Psoas muscle (tissue), 8 donors: ENCODE data around the gene FSD1. TPM values are rescaled to one million over a fixed set of nuclear protein-coding genes. Genes with fewer than 3 reads are reported as not detected.

Experiments used
- ATAC-seq, 4 donors: fragments of 200-7000 bp; cut with Tn5 transposase; one replicate each; pipeline ENCODE4 v1.9.1; 2020; ENCODE audit warnings: moderate library complexity in 3 of 4, mild to moderate bottlenecking in 2 of 4
- DNase-seq, 2 donors: peaks; one replicate each; pipeline ENCODE4 v3.0.0-alpha.2; 2020
- H3K27ac ChIP-seq: fragments of 200-600 bp; one replicate; pipeline ENCODE4 v1.8.0; 2022
- H3K27me3 ChIP-seq, 3 donors: fragments of 200-600 bp in 1 of 3; one replicate each; pipeline versions ENCODE4 v1.6.1 to v1.8.0; 2013 to 2022; ENCODE audit warnings: low read length in 2 of 3, mild to moderate bottlenecking in 2 of 3, moderate library complexity in 1 of 3; ENCODE audit not compliant: insufficient read depth in 3 of 3
- H3K36me3 ChIP-seq, 2 donors: fragments of 200-600 bp in 1 of 2; one replicate each; pipeline versions ENCODE4 v1.6.1 to v1.8.0; 2013 to 2022; ENCODE audit warnings: low read depth in 1 of 2, mild to moderate bottlenecking in 1 of 2, moderate library complexity in 1 of 2; ENCODE audit not compliant: insufficient read depth in 1 of 2
- H3K4me1 ChIP-seq: fragments of 200-600 bp; one replicate; pipeline ENCODE4 v1.8.0; 2022
- H3K4me3 ChIP-seq: fragments of 200-600 bp; one replicate; pipeline ENCODE4 v1.8.0; 2022; ENCODE audit warnings: mild to moderate bottlenecking
- H3K9me3 ChIP-seq: fragments of 200-600 bp; one replicate; pipeline ENCODE4 v1.8.0; 2022
- WGBS, 3 donors: extraction: QIAGEN DNeasy Blood & Tissue Kit; methylation state at CpG; one replicate each; pipeline versions ENCODE4 v1.1.6 to v1.1.7; 2013; 5-methylcytosine and 5-hydroxymethylcytosine counted together
- intact Hi-C, 2 donors: fragments of 100-400 bp; cut with DNase I; formaldehyde crosslinking; loops; one replicate each; pipeline versions ENCODE4 v1.11.0 to v1.14.2; 2022
- polyA plus RNA-seq, 3 donors: library from polyadenylated mRNA; stranded (reverse); fragments of 200-250 nt; gene quantifications; one replicate each; pipeline ENCODE4 v1.2.3, GENCODE V29; 2013
- total RNA-seq, 4 donors: library from RNA; stranded (reverse); fragmentation: NEBNext Ultra II Directional in 2 of 4; extraction: Animal tissue kit (Norgen Biotek cat#: 25700) in 2 of 4; gene quantifications; one replicate each; pipeline versions ENCODE4 v1.2.1 to v1.2.4, GENCODE V29; 2021 to 2023
- TF ChIP-seq, protein P1 (sequence below): fragments of 200-600 bp; IDR thresholded peaks from one replicate; pipeline ENCODE4 v1.8.0; 2022; ENCODE audit warnings: antibody characterized with exemption
- donor health status: healthy with polysubstance abuse.
- donor health status: DM: no; HTN: no; CAD: no; lungs with moderate emphysema.
- donor health status: Bipolar disorder and iron deficiency.
- donor health status: healthy.
- donor health status: DM: yes; HTN: yes; CAD: no.
- donor health status: DM: no; HTN: no; CAD: no.
- donor health status: DM: no; HTN: no; CAD: no.
- donor health status: DM: yes; HTN: yes; CAD: no.

Gene FSD1
- total and polyA plus RNA-seq, 7 donors = 0.08 TPM; not detected in 6

DNA sequence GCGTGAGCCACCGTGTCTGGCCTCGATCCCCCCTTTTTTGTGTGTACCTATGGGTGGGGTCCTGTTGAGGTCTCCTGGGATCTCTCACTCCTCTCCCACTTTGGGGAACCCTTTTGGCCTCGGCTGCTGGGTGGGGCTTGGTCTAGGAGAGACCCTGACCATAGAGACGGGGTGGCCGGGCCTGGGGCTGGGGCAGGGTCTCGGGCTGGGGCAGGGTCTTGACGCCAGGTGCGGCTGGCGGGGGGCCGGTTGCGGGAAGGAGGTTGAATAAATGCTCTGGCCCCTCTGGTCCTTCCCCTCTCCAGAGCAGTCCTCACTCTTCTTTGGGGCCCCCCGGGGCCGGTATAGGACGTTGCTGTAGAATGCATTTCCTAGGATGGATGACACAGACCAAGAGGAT lies 11.9 kb upstream of the FSD1 start:
- DNase-seq (no peak), ATAC-seq (no peak)
- intact Hi-C loops = no loop called here
- Histone ChIP-seq H3K27ac (no peak overlapping the region), H3K4me1 (no peaks in the 10 kb centered on the region), H3K9me3 (no peaks in the 10 kb centered on the region), H3K36me3 (no peaks in the 10 kb centered on the region), H3K4me3 (no peak overlapping the region), H3K27me3 (peaks cover 0 to 23% (median 8%) of the 10 kb centered on the region in 3 donors)
- 76 to 81% (median 79%) methylated on average over 15 of the region's 15 CpGs for WGBS, 3 donors
- TF ChIP-seq, protein P1, sequence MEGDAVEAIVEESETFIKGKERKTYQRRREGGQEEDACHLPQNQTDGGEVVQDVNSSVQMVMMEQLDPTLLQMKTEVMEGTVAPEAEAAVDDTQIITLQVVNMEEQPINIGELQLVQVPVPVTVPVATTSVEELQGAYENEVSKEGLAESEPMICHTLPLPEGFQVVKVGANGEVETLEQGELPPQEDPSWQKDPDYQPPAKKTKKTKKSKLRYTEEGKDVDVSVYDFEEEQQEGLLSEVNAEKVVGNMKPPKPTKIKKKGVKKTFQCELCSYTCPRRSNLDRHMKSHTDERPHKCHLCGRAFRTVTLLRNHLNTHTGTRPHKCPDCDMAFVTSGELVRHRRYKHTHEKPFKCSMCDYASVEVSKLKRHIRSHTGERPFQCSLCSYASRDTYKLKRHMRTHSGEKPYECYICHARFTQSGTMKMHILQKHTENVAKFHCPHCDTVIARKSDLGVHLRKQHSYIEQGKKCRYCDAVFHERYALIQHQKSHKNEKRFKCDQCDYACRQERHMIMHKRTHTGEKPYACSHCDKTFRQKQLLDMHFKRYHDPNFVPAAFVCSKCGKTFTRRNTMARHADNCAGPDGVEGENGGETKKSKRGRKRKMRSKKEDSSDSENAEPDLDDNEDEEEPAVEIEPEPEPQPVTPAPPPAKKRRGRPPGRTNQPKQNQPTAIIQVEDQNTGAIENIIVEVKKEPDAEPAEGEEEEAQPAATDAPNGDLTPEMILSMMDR = no peak

DNA sequence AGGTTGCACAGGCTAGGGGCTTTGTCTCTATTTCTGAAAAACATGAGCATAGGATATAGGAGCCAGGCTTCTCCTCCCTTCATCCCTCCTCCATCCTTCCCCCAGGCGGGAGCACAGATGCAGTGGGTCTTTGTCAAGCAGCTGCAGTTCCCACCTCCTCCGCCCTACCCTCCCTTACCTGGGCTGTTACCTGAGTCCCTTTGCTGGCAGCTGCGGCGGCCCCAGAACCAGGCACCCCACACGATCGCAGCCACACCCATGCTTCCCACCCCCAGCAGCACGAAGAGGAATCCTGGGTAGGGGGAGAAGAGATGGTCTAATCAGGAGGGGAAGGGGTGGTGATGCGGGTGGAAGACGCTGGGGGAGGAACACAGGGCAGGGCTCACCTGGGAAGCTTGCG lies 10.0 kb upstream of the FSD1 start:
- H3K27ac ChIP-seq = no peak overlapping the region
- no peak overlapping the region for H3K4me3 ChIP-seq
- TF ChIP-seq, protein P1 = no peak
- H3K9me3 ChIP-seq = no peaks in the 10 kb centered on the region
- no peaks in the 10 kb centered on the region for H3K4me1 ChIP-seq
- H3K36me3 ChIP-seq = no peaks in the 10 kb centered on the region
- DNase-seq (no peak), ATAC-seq (no peak)
- WGBS, 3 donors = 34 to 55% (median 45%) methylated on average over 10 of the region's 10 CpGs
- intact Hi-C loops = no loop called here
- peaks cover 0 to 23% (median 8%) of the 10 kb centered on the region in 3 donors for H3K27me3 ChIP-seq

DNA sequence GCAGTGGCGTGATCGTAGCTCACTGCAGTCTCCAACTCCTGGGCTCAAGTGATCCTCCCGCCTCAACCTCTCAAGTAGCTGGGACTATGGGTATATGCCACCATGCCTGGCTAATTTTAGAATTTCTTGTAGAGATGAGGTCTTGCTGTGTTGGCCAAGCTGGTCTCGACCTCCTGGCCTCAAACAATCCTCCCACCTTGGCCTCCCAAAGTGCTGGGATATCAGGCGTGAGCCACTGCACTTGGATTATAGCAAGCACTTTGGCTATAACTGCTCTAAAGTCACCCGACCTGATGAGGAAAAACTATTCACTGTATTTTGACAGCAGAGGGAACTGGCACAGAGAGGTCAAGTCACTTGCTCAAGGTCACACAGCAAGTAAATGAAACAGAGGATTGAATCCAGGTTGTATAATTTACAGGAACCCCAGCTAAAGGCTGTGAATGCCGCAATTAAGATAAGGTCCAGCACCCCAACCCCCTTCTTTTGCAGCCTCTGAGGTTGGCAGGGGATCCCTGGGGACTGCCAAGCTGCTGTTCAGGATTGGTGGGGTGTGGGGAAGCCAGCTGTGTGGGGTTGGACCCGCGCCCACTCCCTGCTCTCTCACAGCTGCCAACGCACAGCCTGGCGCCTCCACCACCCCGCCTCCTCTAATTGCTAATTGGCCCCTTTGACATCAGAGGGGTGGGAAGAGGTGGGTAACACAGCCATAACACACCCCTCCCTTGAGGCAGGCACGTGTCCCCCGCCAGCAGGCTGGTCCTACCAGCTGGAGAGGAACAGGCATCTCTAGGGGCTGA lies 8.2 kb upstream of the FSD1 start:
- Histone ChIP-seq H3K36me3 (no peaks in the 10 kb centered on the region), H3K4me3 (no peak overlapping the region), H3K27ac (no peak overlapping the region), H3K27me3 (peaks cover 0 to 16% (median 7%) of the 10 kb centered on the region in 3 donors), H3K9me3 (no peaks in the 10 kb centered on the region), H3K4me1 (no peaks in the 10 kb centered on the region)
- intact Hi-C loops = no loop called here
- ATAC-seq (no peak), DNase-seq (no peak)
- TF ChIP-seq, protein P1 = no peak
- 32 to 35% (median 35%) methylated on average over 14 of the region's 14 CpGs for WGBS, 3 donors

DNA sequence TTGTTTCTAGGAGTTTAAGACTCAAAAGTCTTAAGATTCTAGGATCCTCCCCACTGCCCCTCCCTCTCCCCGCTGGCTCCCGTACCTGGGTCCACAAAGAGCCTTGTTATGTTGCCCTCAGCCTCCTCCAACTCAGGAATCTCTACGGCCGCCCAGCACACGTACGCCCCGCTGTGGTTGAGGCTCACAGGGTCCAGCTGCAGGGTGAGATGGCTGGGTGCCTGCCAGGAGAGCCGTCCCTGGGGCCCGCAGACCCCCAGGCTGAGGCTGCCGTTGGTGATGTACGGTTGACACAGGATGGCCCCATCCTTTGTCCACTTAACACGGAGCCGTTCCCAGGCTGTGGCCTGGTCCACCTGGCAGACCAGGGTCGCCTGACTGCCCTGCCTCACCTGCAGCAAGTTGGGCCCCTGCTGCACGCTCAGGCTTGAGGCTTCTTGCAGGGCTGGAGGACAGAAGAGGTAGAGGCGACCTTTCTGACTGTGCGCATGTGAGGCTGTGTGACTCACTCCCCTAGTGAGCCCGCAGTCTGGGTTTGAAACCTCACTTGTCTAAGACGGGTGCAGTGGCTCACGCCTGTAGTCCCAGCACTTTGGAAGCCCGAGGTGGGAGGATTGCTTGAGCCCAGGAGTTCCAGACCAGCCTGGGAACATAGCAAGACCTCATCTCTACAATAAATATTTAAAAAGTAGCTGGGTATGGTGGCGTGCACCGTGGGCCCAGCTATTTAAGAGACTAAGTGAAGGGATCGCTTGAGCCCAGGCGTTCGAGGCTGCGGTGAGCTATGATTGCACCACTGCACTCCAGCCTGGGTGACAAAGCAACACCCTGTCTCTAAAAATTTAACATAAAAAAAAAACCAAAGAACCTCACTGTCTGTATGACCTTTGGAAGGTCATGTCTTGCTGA lies 6.2 kb upstream of the FSD1 start:
- H3K27me3 ChIP-seq = peaks cover 0 to 16% (median 4%) of the 10 kb centered on the region in 3 donors
- DNase-seq = no peak
- intact Hi-C loops = no loop called here
- no peaks in the 10 kb centered on the region for H3K9me3 ChIP-seq
- WGBS, 3 donors = 74 to 80% (median 76%) methylated on average over 27 of the region's 27 CpGs
- H3K27ac ChIP-seq = no peak overlapping the region
- no peaks in the 10 kb centered on the region for H3K36me3 ChIP-seq
- H3K4me1 ChIP-seq = no peaks in the 10 kb centered on the region
- TF ChIP-seq, protein P1 = no peak
- H3K4me3 ChIP-seq = no peak overlapping the region
- no peak for ATAC-seq
